HCT116 (cell line): ENCODE measurements around the gene GID4. TPM values are rescaled to one million over a fixed set of nuclear protein-coding genes. Genes with fewer than 3 reads are reported as not detected.

Experiments used
- ATAC-seq: fragments of 200-7000 bp; cut with Tn5 transposase; 2 replicates; pipeline ENCODE4 v1.9.1; 2020; ENCODE audit warnings: mild to moderate bottlenecking, moderate library complexity
- BruUV-seq: library from RNA; stranded (reverse); fragments of 400-500 nt; replicated peaks from 2 replicates; lab custom pipeline; 2021; lab: Mats Ljungman, UMichigan
- CTCF ChIA-PET: fragments of 300-600 bp; sonication (Branson Sonifier 250); formaldehyde crosslinking; loops from one replicate; lab custom pipeline; 2021; ENCODE audit warnings: antibody characterized with exemption; lab: Charles Lee
- POLR2A ChIA-PET: fragments of 300-600, 350-600 bp; sonication (Branson Sonifier 250); formaldehyde crosslinking; loops from one replicate; lab custom pipeline; 2021; ENCODE audit warnings: antibody characterized with exemption; lab: Charles Lee
- RAD21 ChIA-PET, 2 experiments: fragments of 300-600 bp; sonication (Branson Sonifier 250); formaldehyde crosslinking; loops; one replicate each; lab custom pipeline; 2023; ENCODE audit warnings: low total read pairs in 2 of 2; ENCODE audit not compliant: uncharacterized antibody in 2 of 2, unreplicated experiment in 2 of 2, low non-redundant PET in 1 of 2; lab: Charles Lee
- DNase-seq: peaks from one replicate; pipeline ENCODE4 v3.0.0-alpha.2; 2010; ENCODE audit warnings: low read depth, low spot score
- H2AFZ ChIP-seq: fragments of 200-600 bp; shearing (Covaris generic), sonication (generic); 2 replicates; pipeline ENCODE4 v1.6.1; 2017; ENCODE audit warnings: low read depth, mixed run types, mixed read lengths, antibody characterized with exemption, low read length; ENCODE audit not compliant: poor library complexity, severe bottlenecking
- H3K27ac ChIP-seq: 2 replicates; pipeline ENCODE4 v1.5.1; 2012; ENCODE audit warnings: low read depth, low read length
- H3K27me3 ChIP-seq: fragments of 200-600 bp; sonication (generic); 2 replicates; pipeline ENCODE4 v1.6.1; 2016; ENCODE audit warnings: mixed run types, low read length, mixed read lengths; ENCODE audit not compliant: insufficient read depth
- H3K36me3 ChIP-seq, 2 experiments: fragments of 200-500 bp in 1 of 2; fragments of 200-600 bp in 1 of 2; sonication (Bioruptor generic) in 1 of 2; sonication (generic) in 1 of 2; 2 replicates each; pipeline versions ENCODE4 v1.5.1 to v1.6.1; 2014 to 2016; ENCODE audit warnings: low read length in 2 of 2, inconsistent platforms in 1 of 2, mixed read lengths in 1 of 2, mixed run types in 1 of 2; ENCODE audit not compliant: insufficient read depth in 2 of 2, control insufficient read depth in 1 of 2
- H3K4me1 ChIP-seq, 2 experiments: fragments of 200-600 bp in 1 of 2; sonication (generic) in 1 of 2; 2 replicates each; pipeline versions ENCODE4 v1.5.1 to v1.6.1; 2012 to 2017; ENCODE audit warnings: low read length in 2 of 2, inconsistent platforms in 1 of 2, mild to moderate bottlenecking in 1 of 2, mixed read lengths in 1 of 2, mixed run types in 1 of 2, moderate library complexity in 1 of 2; ENCODE audit not compliant: insufficient read depth in 2 of 2, control insufficient read depth in 1 of 2
- H3K4me2 ChIP-seq: fragments of 200-600 bp; sonication (generic); 2 replicates; pipeline ENCODE4 v1.6.1; 2017; ENCODE audit warnings: mixed run types, low read length, mixed read lengths
- H3K4me3 ChIP-seq, 2 experiments: fragments of 200-600 bp in 1 of 2; sonication (generic) in 1 of 2; replicated peaks in 1 of 2; 2 replicates each; pipeline ENCODE4 v1.5.1; 2011 to 2016; ENCODE audit warnings: low read length in 2 of 2, control low read depth in 1 of 2, low read depth in 1 of 2, mild to moderate bottlenecking in 1 of 2, mixed read lengths in 1 of 2, mixed run types in 1 of 2
- H3K79me2 ChIP-seq: fragments of 200-600 bp; sonication (generic); 2 replicates; pipeline ENCODE4 v1.6.1; 2017; ENCODE audit warnings: mild to moderate bottlenecking, mixed run types, low read length, moderate library complexity, mixed read lengths; ENCODE audit not compliant: insufficient read depth
- H3K9ac ChIP-seq: fragments of 200-600 bp; sonication (generic); 2 replicates; pipeline ENCODE4 v1.6.1; 2016; ENCODE audit warnings: low read length, mixed read lengths
- H3K9me2 ChIP-seq: fragments of 200-600 bp; sonication (generic), shearing (Covaris generic); 2 replicates; pipeline ENCODE4 v1.6.1; 2017; ENCODE audit warnings: mixed run types, mild to moderate bottlenecking, moderate library complexity; ENCODE audit not compliant: insufficient read depth
- H3K9me3 ChIP-seq, 2 experiments: fragments of 200-500 bp in 1 of 2; fragments of 200-600 bp in 1 of 2; sonication (Bioruptor generic) in 1 of 2; sonication (generic) in 1 of 2; 2 replicates each; pipeline ENCODE4 v1.6.1; 2014 to 2017; ENCODE audit warnings: low read length in 2 of 2, mixed read lengths in 2 of 2, inconsistent platforms in 1 of 2, low read depth in 1 of 2, mild to moderate bottlenecking in 1 of 2, mixed run types in 1 of 2, moderate library complexity in 1 of 2; ENCODE audit not compliant: control insufficient read depth in 1 of 2, insufficient read depth in 1 of 2
- H4K20me1 ChIP-seq: fragments of 200-600 bp; sonication (generic), shearing (Covaris generic); 2 replicates; pipeline ENCODE4 v1.6.1; 2017; ENCODE audit warnings: mixed run types, mild to moderate bottlenecking, moderate library complexity; ENCODE audit not compliant: insufficient read depth
- CEBPB ChIP-seq: IDR thresholded peaks from 2 replicates; pipeline ENCODE4 v1.6.1; 2012; ENCODE audit warnings: low read depth
- CTCF ChIP-seq, 3 experiments: fragments of 200-600 bp in 1 of 3; sonication (generic) in 1 of 3; IDR thresholded peaks in 2 of 3; conservative IDR thresholded peaks in 1 of 3; 2 replicates each; pipeline ENCODE4 v1.5.1; 2012 to 2017; ENCODE audit warnings: low read depth in 2 of 3, low read length in 2 of 3, antibody characterized with exemption in 1 of 3, borderline replicate concordance in 1 of 3, control low read depth in 1 of 3, mild to moderate bottlenecking in 1 of 3, mixed read lengths in 1 of 3, mixed run types in 1 of 3, moderate library complexity in 1 of 3; ENCODE audit not compliant: insufficient read depth in 1 of 3
- EGR1 ChIP-seq: IDR thresholded peaks from 2 replicates; pipeline ENCODE4 v1.6.1; 2012; ENCODE audit warnings: low read depth
- EZH2 ChIP-seq: fragments of 200-600 bp; sonication (generic); IDR thresholded peaks from 2 replicates; pipeline ENCODE4 v1.6.1; 2017; ENCODE audit warnings: antibody characterized with exemption, mixed run types
- FOSL1 ChIP-seq: IDR thresholded peaks from 2 replicates; pipeline ENCODE4 v1.6.1; 2012; ENCODE audit warnings: low read depth
- JUND ChIP-seq: IDR thresholded peaks from 2 replicates; pipeline ENCODE4 v1.6.1; 2012
- MAX ChIP-seq: IDR thresholded peaks from 2 replicates; pipeline ENCODE4 v1.6.1; 2012
- POLR2A ChIP-seq: IDR thresholded peaks from 2 replicates; pipeline ENCODE4 v1.7.0; 2011; ENCODE audit warnings: borderline replicate concordance; ENCODE audit not compliant: insufficient read depth, insufficient read length; ENCODE audit errors: extremely low read depth
- POLR2AphosphoS5 ChIP-seq: IDR thresholded peaks from 2 replicates; pipeline ENCODE4 v1.6.1; 2011; ENCODE audit warnings: mild to moderate bottlenecking, low read depth, low read length, moderate library complexity
- SIN3A ChIP-seq: IDR thresholded peaks from 2 replicates; pipeline ENCODE4 v1.6.1; 2012; ENCODE audit warnings: low read depth
- YY1 ChIP-seq: IDR thresholded peaks from 2 replicates; pipeline ENCODE4 v1.6.1; 2011; ENCODE audit warnings: low read length, low read depth, moderate library complexity, mild to moderate bottlenecking; ENCODE audit not compliant: insufficient replicate concordance; ENCODE audit errors: extremely low read depth
- ZBTB33 ChIP-seq: IDR thresholded peaks from 2 replicates; pipeline ENCODE4 v1.6.1; 2011; ENCODE audit warnings: mild to moderate bottlenecking, low read length, moderate library complexity; ENCODE audit not compliant: insufficient replicate concordance; ENCODE audit errors: extremely low read depth
- ZNF274 ChIP-seq: fragments of 200-500 bp; sonication (Bioruptor generic); IDR thresholded peaks from 2 replicates; pipeline ENCODE4 v1.6.1; 2014; ENCODE audit warnings: mild to moderate bottlenecking, low read depth, low read length, inconsistent platforms
- intact Hi-C: fragments of 100-400 bp; cut with micrococcal nuclease; formaldehyde crosslinking; loops from 2 replicates; pipeline ENCODE4 v1.10.0; 2022
- total RNA-seq: library from RNA; stranded (reverse); gene quantifications from one replicate; pipeline ENCODE4 v1.2.1, GENCODE V29; 2021; ENCODE audit not compliant: unreplicated experiment

Gene GID4
- total RNA-seq, 1 experiment from 2014 or later, result 10.8 TPM

GRCh38 chr17:18105595-18105994 lies 66.4 kb downstream of the GID4 start:
- intact Hi-C loops, result no loop called here
- RAD21 ChIA-PET, result no interaction called here

More at GRCh38 chr17:18105595-18105994, 66.4 kb downstream of the GID4 start:
- ATAC-seq (no peak), DNase-seq (no peak)
- H3K4me2 ChIP-seq, result no peak overlapping the region
- POLR2A ChIA-PET, result no interaction called here
- no peaks in the 10 kb centered on the region for H4K20me1 ChIP-seq
- TF ChIP-seq SIN3A (no peak), CEBPB (no peak), FOSL1 (no peak), ZBTB33 (no peak), MAX (no peak), POLR2A (no peak), YY1 (no peak), CTCF (IDR thresholded peaks at IDR 0.05 in 2 of 3, conservative IDR thresholded peaks at IDR 0.05 in 1 of 3; ENCODE audit: borderline replicate concordance in 1 of 3, insufficient read depth in 1 of 3, low read depth in 2 of 3, low read length in 2 of 3) (no peak), EZH2 (no peak), EGR1 (no peak), JUND (no peak), ZNF274 (no peak), POLR2AphosphoS5 (no peak)
- no TSS peak for BruUV-seq
- no peaks in the 10 kb centered on the region for H3K4me1 ChIP-seq
- H3K36me3 ChIP-seq, result peaks cover 2 to 3% of the 10 kb centered on the region in 2 experiments; a peak in 2 of 4 replicates
- H3K27ac ChIP-seq, result no peak overlapping the region
- no peak overlapping the region for H3K4me3 ChIP-seq
- no peaks in the 10 kb centered on the region for H3K9me3 ChIP-seq
- no peak overlapping the region for H2AFZ ChIP-seq
- no peak overlapping the region for H3K9ac ChIP-seq
- no peaks in the 10 kb centered on the region for H3K79me2 ChIP-seq
- H3K27me3 ChIP-seq, result no peaks in the 10 kb centered on the region
- H3K9me2 ChIP-seq, result no peaks in the 10 kb centered on the region
- CTCF ChIA-PET, result no interaction called here
